Stimulated activated CD8-positive, alpha-beta memory T cell treated with anti-CD3 and anti-CD28 coated beads, Interleukin-12 subunit alpha, Interleukin-12 subunit beta, amount 100 ng/mL, for 24 hours (primary cell): ENCODE results near the gene DCTN5.
"Not testable (repeated sequence)": the region's sequence is repeated elsewhere in the genome, so short reads cannot be mapped to it uniquely, and the experiment has no call there.

Source experiments
- DNase-seq: peaks from one replicate; pipeline ENCODE4 v3.0.0-alpha.2; 2020; ENCODE audit errors: extremely low read depth

Gene DCTN5

GRCh38 chr16:23640931-23641765 lies at the start of gene DCTN5, which contains the start of gene PALB2:
Gene DCTN5, plus strand, starts transcription at chr16:23641466. Its CDS starts 77 bp downstream, at chr16:23641543.
Gene PALB2, minus strand, starts transcription at chr16:23641310. Its CDS starts 153 bp downstream, at chr16:23641157.
- peak; percentile 76 for DNase-seq

- no peak for DNase-seq
These were observed 47.1 kb upstream of the DCTN5 start for GRCh38 chr16:23594186-23594585.

- DNase-seq, result no peak
These were observed 45.9 kb upstream of the DCTN5 start for GRCh38 chr16:23595246-23595950.

DNA sequence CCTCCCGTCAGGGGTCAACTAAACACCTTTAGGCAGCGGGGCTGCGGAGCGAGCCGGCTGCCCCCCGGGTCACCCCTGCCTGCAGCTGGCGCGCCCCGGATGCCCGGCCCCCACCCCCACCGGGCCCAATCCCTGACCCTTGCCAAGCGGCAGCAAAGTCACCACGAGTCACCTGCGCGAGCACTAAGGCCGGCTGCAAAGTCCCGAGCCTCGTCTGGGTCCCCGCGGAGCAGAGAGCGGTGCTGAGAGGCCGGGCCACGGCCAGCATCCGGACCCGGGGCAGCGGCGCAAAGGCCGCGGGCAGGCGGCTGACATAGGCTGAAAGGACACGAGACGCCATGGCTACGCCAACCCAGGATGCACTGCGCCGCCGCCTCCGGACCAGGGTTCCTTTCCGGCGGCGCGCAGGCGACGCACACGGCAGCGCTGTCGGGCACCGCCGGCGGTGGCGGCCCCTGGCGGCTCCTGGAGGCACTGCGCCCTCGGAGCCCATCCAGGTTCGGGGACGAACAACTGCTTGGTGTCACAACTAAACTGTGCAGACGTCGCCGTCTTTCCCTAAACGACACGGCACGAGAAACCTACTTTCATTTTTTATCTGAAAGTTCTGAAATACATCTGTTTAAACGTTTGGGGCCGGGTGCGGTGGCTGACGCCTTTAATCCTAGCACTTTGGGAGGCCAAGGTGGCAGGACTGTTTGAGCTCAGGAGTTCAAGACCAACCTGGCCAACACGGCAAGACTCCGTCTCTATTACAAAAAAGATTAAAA lies 45.1 kb upstream of the DCTN5 start, which contains the start of gene NDUFAB1:
Gene NDUFAB1, minus strand, starts transcription at position 366 of the 770 bp plus-strand sequence. Its CDS starts 26 bp downstream, at position 340.
- peak; percentile 78 for DNase-seq

GRCh38 chr16:23597003-23597756 lies 44.1 kb upstream of the DCTN5 start:
- no peak for DNase-seq

- DNase-seq, result no peak
These were observed 33.5 kb upstream of the DCTN5 start for GRCh38 chr16:23607726-23608125.

- no peak for DNase-seq
These were observed 33.1 kb upstream of the DCTN5 start for GRCh38 chr16:23608194-23608593.

- no peak for DNase-seq
These were observed 31.3 kb upstream of the DCTN5 start for GRCh38 chr16:23609929-23610328.

DNA sequence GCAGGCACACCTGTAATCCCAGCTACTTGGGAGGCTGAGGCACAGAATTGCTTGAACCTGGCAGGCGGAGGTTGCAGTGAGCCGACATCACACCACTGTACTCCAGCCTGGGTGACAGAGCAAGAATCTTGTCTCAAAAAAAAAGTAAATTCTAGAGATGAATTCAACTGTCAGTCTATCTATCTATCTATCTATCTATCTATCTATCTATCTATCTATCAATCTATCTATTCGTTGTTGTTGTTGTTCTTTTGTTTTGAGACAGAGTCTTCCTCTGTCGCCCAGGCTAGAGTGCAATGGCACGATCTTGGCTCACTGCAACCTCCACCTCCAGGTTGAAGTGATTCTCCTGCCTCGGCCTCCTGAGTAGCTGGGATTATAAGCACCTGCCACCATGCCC lies 30.4 kb upstream of the DCTN5 start:
- DNase-seq, result not testable (repeated sequence)

GRCh38 chr16:23611936-23612335 lies 29.3 kb upstream of the DCTN5 start:
- no peak for DNase-seq

DNA sequence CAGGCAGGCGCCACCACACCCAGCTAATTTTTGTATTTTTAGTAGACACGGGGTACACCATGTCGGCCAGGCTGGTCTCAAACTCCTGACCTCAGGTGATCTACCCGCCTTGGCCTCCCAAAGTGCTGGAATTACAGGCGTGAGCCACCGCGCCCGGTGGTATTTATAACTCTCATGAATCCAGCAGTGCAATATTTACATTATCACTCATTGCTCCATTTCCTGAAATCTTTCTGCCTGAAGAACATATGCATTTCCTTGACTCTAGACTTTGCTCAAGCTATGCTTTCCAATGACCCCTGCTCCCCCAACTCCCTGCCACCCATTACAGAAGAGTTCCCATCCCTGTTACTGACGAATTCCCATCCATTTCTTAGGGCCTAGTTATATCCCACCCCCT lies 25.5 kb upstream of the DCTN5 start:
- DNase-seq, result no peak

DNA sequence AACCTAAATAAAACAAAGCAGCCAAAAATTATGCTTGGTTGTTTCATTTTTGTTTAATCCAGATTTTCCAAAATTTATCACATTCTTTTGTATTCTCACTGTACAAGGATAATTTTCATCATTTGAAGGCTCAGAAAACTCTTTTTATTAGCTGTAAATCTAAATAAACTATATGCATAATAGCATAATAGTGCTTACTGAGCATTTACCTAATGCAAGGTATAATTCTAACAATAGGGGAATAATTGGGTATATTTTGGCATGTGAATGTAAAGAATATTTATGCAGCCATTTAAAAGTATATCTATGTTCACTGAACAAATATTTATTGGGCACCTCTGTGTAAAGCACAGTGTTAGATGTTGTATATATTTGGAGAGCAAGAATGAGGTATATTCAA lies 17.2 kb upstream of the DCTN5 start:
- no peak for DNase-seq

- no peak for DNase-seq
These were observed 11.8 kb upstream of the DCTN5 start for GRCh38 chr16:23629516-23629915.

- not testable (repeated sequence) for DNase-seq
These were observed 9.4 kb upstream of the DCTN5 start for GRCh38 chr16:23631874-23632273.

DNA sequence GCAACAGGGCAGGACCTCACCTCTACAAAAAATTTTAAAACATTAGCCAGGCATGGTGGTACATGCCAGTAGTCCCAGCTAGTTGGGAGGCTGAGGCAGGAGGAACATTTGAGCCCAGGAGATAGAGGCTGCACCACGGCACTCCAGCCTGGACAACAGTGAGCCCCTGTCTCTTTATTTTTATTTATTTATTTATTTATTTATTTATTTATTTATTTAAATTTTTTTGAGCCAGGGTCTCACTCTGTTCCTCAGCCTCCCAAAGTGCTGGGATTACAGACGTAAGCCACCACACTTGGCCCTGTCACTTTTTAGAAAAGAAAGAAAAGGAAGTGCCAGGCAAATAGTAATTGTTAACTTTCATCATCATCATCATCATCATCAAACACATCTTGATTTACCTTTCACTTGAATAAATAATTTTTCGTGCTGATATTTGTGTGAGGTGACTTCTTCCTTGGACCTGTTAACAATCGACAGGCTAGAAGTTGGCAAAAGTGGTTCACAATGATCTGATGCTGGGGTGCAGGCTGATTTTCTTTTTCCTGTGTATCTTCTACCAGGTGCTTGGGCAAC lies 6.7 kb upstream of the DCTN5 start:
- no peak for DNase-seq

DNA sequence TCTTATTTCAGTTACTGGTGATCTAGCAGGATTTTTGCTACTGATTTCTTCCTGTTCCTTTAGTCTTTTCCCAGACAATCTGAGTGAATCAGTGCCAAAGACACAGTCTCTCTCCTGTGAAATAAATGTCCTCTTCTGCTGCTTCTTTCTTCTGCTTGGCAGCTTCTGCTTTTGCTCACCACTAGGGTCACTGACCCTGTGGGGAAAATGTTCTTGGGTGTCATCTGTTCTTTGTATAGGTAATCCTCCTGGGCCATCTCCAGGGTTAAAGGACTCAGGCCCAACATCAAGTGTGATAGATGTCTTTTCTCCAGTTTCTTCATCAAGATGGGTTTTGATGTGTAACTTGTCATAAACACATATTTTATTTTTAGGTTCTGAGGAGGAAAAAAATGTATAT lies 5.3 kb upstream of the DCTN5 start:
- DNase-seq, result no peak

DNA sequence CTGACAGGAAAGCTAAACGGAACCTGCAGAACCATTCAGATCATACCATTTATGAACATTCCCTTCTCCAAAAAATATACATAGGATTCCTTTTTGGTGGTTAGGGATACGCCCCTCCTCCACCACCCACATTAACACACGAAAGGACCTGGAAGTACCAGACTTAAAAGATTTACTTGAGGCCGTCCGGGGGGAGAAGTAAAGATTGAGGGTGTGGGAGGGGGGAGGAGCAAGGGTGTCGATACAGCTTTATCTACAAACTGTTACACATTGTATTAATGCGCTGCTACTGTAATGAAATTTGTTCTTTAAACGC lies 693 bp upstream of the DCTN5 start:
- no peak for DNase-seq

GRCh38 chr16:23642246-23642774 lies 1.0 kb downstream of the DCTN5 start:
- DNase-seq, result no peak

DNA sequence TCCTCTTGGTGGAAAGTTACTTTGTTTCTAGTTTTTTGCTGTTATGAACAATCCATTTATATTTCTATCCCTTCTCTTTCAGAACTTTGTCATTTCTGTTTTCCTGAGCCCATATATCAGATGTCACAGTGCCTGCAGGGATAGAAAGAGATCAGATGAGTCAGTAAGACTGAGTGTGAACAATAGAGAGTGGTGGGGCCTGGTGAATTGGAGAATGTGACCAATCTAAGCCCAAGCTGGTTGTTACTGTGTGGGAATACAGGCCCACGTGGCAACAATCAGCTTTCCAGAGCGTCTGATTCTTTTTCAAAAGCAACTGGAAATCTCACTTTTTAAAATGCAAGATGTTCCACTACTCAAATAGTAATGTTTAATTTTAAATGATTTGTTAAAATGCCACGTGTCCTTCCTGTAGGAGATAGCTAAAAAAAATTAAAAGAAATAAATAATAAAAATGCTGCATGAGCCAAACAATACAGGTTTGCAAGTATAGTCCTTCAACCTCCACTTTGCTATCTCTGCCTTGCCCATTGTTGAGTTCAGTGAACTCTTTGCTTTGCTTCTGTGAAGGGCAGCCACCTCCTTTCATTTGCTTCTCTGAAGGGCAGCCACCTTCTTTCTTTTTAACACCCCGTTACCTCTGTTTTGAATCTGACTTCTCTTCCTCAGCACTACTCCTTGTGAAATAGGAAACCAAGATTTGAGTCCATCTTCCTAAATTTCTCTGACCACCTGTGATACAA lies 9.6 kb downstream of the DCTN5 start:
- DNase-seq, result no peak

- DNase-seq, result no peak
These were observed 10.7 kb downstream of the DCTN5 start for GRCh38 chr16:23651943-23652468.
